Measurements from ENCODE around the gene TTC13.
A peak's percentile ranks its signal among the peaks of the same experiment; 100 is the strongest.
"Not testable (repeated sequence)": the region's sequence is repeated elsewhere in the genome, so short reads cannot be mapped to it uniquely, and the experiment has no call there.

The TTC13 gene

DNA sequence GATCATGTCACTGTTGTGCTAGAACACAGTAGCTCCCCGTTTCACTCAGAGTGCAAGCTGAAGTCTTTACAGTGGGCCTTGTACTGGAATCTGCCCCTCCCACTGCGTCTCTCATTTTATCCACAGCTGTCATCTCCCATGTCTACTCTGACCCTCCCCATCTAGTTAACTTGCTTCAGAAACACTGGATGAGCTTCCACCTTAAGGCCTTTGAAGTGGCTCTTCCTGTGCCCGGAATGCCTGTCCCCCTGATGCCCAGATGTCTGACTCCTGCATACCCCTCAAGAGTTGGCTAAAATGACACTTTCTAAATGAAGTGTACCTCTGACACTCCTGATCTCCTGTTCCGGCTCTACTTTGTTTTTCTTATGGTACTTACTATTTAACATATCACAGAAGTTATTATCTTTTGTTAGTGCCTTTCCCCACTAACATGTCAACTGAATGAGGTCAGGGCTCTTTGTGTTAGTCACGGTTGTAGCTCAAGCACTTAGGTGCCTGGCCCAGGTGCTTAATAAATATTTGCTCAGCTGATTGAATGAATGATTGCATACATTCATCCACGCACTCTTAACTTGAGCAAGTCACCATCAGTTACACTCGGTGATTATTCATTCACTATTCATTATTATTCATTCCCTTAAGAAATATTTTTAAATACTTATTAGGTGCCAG is 13.6 kb upstream of the TTC13 start:
- DNase-seq (ENCODE audit: low read depth in 3 of 3, low spot score in 1 of 3): no peak

DNA sequence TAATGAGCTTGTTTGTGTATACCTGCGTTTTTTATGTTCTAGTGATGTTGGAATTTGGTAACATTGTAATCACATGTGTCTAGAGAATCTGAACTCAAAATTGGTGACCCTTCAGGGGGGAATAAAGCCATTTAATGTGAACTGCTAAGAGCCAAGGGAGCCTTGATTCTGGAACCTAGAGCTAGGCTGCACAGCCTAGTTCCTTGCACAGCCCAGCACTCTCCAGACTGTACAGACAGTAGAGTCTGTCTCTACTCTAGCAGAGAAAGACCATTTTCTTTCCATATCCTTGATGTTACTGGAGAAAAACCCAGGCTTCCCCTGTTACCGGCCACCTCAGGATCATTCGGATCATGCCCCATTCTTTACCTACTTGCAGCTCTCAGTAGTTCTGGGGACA is 8.8 kb upstream of the TTC13 start:
- DNase-seq (ENCODE audit: low read depth in 3 of 3, low spot score in 1 of 3): no peak

DNA sequence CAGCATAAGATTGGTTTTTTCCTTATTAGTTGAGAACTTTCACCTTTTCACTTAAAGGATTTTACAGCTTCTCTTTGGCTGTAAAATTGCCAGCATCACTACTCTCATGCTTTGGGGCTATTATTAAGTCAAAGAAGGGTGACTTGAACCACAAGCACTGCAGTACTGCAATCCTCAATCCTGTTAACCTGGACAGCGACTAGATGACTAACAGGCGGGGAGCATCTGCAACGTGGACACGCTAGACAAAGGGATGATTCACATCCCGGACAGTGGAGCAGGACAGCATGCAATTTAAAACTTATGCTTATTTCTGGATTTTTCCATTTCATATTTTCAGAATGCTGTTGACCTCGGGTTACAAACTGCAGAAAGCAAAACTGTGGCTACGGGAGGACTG is 8.3 kb upstream of the TTC13 start:
- no peak for DNase-seq (ENCODE audit: low read depth in 3 of 3, low spot score in 1 of 3)

GRCh38 chr1:230985711-230986110 is 7.0 kb upstream of the TTC13 start:
- DNase-seq (ENCODE audit: low read depth in 3 of 3, low spot score in 1 of 3): no peak

GRCh38 chr1:230984622-230985515 is 6.2 kb upstream of the TTC13 start:
- DNase-seq (ENCODE audit: low read depth in 3 of 3, low spot score in 1 of 3): not testable (repeated sequence)

DNA sequence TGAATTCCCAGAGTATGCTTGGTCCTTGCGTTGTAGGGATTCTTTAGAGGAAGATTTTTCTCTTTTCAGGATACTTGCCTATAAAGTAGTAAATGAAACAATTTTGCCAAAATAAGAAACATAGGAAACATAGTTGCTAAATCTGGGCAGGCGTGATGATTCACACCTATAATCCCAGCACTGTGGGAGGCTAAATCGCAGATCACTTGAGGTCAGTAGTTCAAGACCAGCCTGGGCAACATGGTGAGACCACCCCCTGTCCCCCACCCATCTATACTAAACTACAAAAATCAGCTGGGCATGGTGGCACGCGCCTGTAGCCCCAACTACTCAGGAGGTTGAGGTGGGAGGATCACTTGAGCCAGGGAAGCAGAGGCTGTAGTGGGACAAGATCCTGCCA is 5.2 kb upstream of the TTC13 start:
- DNase-seq (ENCODE audit: low read depth in 3 of 3, low spot score in 1 of 3): no peak

- DNase-seq (ENCODE audit: low read depth in 3 of 3, low spot score in 1 of 3): no peak
Observed at GRCh38 chr1:230982696-230983095, 4.0 kb upstream of the TTC13 start.

- no peak for DNase-seq (ENCODE audit: low read depth in 3 of 3, low spot score in 1 of 3)
Observed at GRCh38 chr1:230979952-230980351, 1.3 kb upstream of the TTC13 start.

GRCh38 chr1:230979389-230979716 is 692 bp upstream of the TTC13 start:
- DNase-seq (ENCODE audit: low read depth in 3 of 3, low spot score in 1 of 3): no peak

- peak in 1 of 3 donors; percentile 15 for DNase-seq (ENCODE audit: low read depth in 3 of 3, low spot score in 1 of 3)
Observed at GRCh38 chr1:230977761-230978490, 735 bp downstream of the TTC13 start.

DNA sequence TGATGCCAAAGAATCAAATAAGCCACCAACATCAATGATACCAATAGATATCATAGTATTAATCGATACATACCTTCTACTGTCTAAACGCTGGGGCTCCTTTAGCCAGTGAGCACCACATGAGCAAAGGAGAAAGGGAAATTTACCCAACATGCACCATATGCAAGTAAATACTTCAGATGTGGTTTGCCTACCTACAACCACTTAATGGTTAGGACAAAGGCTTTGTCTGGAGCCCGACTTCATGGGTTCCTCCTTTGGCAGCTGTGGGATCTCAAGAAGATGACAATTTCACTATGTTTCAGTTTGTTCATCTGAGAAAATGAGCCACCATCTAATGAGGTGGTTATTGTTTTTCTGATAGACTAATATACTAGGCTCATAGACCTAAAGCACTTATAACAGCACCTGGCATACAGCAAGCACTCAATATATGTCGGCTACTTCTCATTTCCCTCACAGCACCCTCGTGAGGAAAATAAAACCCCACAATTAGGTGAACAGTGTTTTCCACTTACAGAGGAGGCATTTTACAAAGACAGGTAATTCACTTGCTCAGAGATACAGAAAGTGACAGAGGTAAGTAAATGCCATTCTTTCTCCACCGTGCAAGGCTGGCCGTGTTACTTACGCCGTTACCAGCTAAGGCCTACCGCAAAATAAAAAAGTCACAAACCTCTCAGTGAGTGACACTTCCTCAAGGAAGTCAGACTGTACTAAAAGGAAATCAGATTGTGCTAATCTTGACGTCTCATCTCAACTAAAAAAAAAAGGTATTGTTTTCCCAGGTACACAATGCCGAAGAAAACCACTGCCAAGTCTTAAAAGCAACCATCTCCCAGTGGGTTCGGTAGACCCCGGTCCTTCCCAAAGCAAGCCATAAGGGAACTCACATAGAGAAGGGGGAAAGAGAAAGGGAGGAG is 1.6 kb downstream of the TTC13 start:
- no peak for DNase-seq (ENCODE audit: low read depth in 3 of 3, low spot score in 1 of 3)

GRCh38 chr1:230976360-230976759 is 2.3 kb downstream of the TTC13 start:
- DNase-seq (ENCODE audit: low read depth in 3 of 3, low spot score in 1 of 3): no peak

DNA sequence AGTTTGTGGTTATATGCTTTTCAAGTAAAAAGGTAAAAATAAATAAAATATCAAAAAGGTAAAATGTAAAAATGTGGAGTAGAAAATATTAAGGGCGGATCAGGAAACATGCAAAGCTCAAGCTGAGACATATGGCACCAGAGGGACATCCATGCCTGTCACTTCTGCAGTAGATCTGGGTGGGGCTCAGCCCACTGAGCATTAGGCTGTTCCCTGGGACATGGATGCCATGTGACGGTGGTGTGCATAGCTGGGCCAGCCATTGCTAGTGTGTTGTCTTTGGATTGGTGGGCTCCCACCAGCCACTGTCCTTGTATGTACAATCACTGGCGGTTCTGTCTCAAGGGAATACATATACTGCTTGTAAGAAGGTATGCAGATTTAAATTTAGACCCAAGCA is 3.0 kb downstream of the TTC13 start:
- no peak for DNase-seq (ENCODE audit: low read depth in 3 of 3, low spot score in 1 of 3)

DNA sequence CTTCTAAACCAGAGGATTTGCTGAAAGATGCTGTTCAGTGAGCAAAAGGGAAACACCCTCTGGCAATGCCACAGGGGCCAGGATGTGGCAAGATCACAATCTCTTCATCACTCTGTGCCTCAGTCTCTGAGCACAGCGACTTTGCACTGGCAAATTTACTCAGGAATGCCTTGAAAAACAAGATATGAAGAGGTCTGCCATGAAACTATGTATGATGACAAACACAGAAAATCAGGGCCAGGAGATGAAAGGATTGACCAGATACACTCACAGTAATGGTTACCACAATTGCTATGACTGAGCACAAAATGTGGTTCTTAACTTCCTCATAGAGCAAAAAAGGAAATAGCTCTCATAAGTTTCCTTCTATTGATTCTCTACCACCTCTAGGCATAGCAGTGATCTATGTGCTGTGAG is 5.8 kb downstream of the TTC13 start:
- peak in 1 of 3 donors; percentile 21 for DNase-seq (ENCODE audit: low read depth in 3 of 3, low spot score in 1 of 3)

GRCh38 chr1:230971771-230972170 is 6.9 kb downstream of the TTC13 start:
- DNase-seq (ENCODE audit: low read depth in 3 of 3, low spot score in 1 of 3): no peak

DNA sequence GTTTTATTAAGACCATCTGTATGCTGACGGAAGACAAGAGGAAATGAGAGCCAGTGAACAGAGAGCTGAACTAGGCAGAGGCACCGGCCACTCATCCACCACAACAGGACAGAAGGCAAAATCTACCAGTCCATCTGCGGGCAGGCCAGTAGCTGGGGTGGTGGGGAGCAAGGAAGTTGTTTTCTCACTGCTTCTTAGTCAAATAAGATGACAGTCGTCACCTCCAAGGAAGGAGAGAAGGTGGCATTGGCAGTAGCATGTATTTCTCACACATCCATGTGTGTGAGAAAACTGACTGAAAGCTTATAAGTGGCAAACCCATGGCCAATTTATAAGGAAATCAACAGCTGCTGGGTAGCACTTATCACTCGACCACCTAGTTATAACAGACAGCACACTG is 8.2 kb downstream of the TTC13 start:
- DNase-seq (ENCODE audit: low read depth in 3 of 3, low spot score in 1 of 3): no peak

- no peak for DNase-seq (ENCODE audit: low read depth in 3 of 3, low spot score in 1 of 3)
Observed at GRCh38 chr1:230966358-230966873, 12.2 kb downstream of the TTC13 start.

- no peak for DNase-seq (ENCODE audit: low read depth in 3 of 3, low spot score in 1 of 3)
Observed at GRCh38 chr1:230965535-230965934, 13.1 kb downstream of the TTC13 start.

DNA sequence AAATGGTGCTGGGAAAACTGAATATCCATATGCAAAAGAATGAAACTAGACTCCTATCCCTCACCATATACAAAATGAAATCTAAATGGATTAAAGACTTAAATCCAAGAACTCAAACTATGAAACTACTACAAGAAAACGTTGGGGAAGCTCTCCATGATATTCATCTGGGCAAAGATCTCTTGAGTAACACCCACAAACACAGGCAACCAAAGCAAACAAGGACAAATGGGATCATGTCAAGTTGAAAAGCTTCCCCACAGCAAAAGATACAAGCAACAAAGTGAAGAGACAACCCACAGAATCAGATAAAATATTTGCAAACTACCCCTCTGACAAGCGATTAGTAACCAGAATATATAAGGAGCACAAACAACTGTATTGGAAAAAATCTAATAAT is 13.8 kb downstream of the TTC13 start:
- no peak for DNase-seq (ENCODE audit: low read depth in 3 of 3, low spot score in 1 of 3)

DNA sequence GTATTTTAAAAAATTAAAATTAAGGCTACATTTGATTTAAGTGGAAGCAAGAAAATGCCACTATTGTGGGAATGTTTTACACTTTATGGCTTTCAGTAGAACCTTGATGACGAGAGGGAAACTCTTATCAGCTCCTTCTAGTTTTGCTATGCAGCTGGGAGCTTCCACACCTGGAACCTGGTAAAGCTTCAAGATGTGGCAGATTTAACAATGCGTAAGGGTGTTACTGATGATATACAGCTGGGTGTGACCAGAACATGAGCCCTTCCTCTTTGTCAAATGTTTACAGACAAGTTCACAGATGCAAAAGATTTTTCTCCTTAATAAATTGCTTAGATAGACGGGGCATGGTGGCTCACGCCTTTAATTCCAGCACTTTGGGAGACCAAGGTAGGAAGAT is 20.3 kb downstream of the TTC13 start:
- DNase-seq (ENCODE audit: low read depth in 3 of 3, low spot score in 1 of 3): no peak

- DNase-seq (ENCODE audit: low read depth in 3 of 3, low spot score in 1 of 3): no peak
Observed at GRCh38 chr1:230957580-230957989, 21.1 kb downstream of the TTC13 start.
